Measurements from ENCODE around the gene CCT8.

GRCh38 chr21:29074783-29075182, 1.3 kb upstream of the CCT8 start:
- TF ChIP-seq, protein P1, sequence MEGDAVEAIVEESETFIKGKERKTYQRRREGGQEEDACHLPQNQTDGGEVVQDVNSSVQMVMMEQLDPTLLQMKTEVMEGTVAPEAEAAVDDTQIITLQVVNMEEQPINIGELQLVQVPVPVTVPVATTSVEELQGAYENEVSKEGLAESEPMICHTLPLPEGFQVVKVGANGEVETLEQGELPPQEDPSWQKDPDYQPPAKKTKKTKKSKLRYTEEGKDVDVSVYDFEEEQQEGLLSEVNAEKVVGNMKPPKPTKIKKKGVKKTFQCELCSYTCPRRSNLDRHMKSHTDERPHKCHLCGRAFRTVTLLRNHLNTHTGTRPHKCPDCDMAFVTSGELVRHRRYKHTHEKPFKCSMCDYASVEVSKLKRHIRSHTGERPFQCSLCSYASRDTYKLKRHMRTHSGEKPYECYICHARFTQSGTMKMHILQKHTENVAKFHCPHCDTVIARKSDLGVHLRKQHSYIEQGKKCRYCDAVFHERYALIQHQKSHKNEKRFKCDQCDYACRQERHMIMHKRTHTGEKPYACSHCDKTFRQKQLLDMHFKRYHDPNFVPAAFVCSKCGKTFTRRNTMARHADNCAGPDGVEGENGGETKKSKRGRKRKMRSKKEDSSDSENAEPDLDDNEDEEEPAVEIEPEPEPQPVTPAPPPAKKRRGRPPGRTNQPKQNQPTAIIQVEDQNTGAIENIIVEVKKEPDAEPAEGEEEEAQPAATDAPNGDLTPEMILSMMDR (IDR thresholded peaks at IDR 0.05; ENCODE audit: low read depth, low read length, missing input control), result no peak
- TF ChIP-seq TAF1 (conservative IDR thresholded peaks at IDR 0.05) (no peak), REST (IDR thresholded peaks at IDR 0.05) (no peak), YY1 (IDR thresholded peaks at IDR 0.05) (no peak), RAD21 (IDR thresholded peaks at IDR 0.05) (no peak), RXRA (IDR thresholded peaks at IDR 0.05) (no peak)

Measured in liver (tissue), 3 donors.